CD4-positive, alpha-beta T cell treated with Interleukin-6 for 4 hours (primary cell): Measurements from ENCODE around the gene PDE8B.

ENCODE experiments used
- DNase-seq: peaks from one replicate; pipeline ENCODE4 v3.0.0-alpha.2; 2020; ENCODE audit warnings: mixed read lengths

Gene PDE8B

GRCh38 chr5:77210091-77210963, at the start of gene PDE8B:
Gene PDE8B (plus strand): TSS chr5:77210680. CDS start chr5:77210926, 246 bp downstream.
- peak; percentile 15 for DNase-seq

GRCh38 chr5:77163453-77163852, 47.0 kb upstream of the PDE8B start:
- no peak for DNase-seq

GRCh38 chr5:77167063-77167462, 43.4 kb upstream of the PDE8B start:
- no peak for DNase-seq

GRCh38 chr5:77167695-77168121, 42.8 kb upstream of the PDE8B start:
- DNase-seq = no peak

GRCh38 chr5:77168161-77168878, 42.2 kb upstream of the PDE8B start:
- no peak for DNase-seq

- DNase-seq = no peak
Measured at GRCh38 chr5:77168879-77169244, 41.6 kb upstream of the PDE8B start.

- no peak for DNase-seq
Measured at GRCh38 chr5:77170196-77170890, 40.1 kb upstream of the PDE8B start.

- no peak for DNase-seq
Measured at GRCh38 chr5:77171141-77171910, 39.2 kb upstream of the PDE8B start.

- DNase-seq = no peak
Measured at GRCh38 chr5:77172713-77173328, 37.7 kb upstream of the PDE8B start.

- no peak for DNase-seq
Measured at GRCh38 chr5:77174526-77174925, 36.0 kb upstream of the PDE8B start.

- no peak for DNase-seq
Measured at GRCh38 chr5:77175231-77175630, 35.2 kb upstream of the PDE8B start.

- no peak for DNase-seq
Measured at GRCh38 chr5:77176429-77176828, 34.1 kb upstream of the PDE8B start.

GRCh38 chr5:77177576-77177975, 32.9 kb upstream of the PDE8B start:
- DNase-seq = no peak

- DNase-seq = no peak
Measured at GRCh38 chr5:77180167-77181081, 30.1 kb upstream of the PDE8B start.

GRCh38 chr5:77181173-77181572, 29.3 kb upstream of the PDE8B start:
- DNase-seq = no peak

GRCh38 chr5:77181596-77182304, 28.7 kb upstream of the PDE8B start:
- DNase-seq = no peak

- no peak for DNase-seq
Measured at GRCh38 chr5:77182367-77182766, 28.1 kb upstream of the PDE8B start.

- no peak for DNase-seq
Measured at GRCh38 chr5:77186652-77187370, 23.7 kb upstream of the PDE8B start.

- DNase-seq = no peak
Measured at GRCh38 chr5:77189421-77189820, 21.1 kb upstream of the PDE8B start.
